Smooth muscle cell (in vitro differentiated cells): Measurements from ENCODE around the gene FAM136A. TPM values are rescaled to one million over a fixed set of nuclear protein-coding genes. Genes with fewer than 3 reads are reported as not detected.

Experiments
- DNase-seq: peaks from one replicate; lab custom pipeline; 2025; ENCODE audit not compliant: unreplicated experiment; lab: John Stamatoyannopoulos, UW
- H2AFZ ChIP-seq: fragments of 200-600 bp; sonication (generic); 2 replicates; pipeline ENCODE4 v1.6.0; 2016; ENCODE audit warnings: antibody characterized with exemption, low read depth, mild to moderate bottlenecking
- H3F3A ChIP-seq: fragments of 200-600 bp; sonication (generic); 2 replicates; pipeline ENCODE4 v1.6.0; 2017; ENCODE audit warnings: antibody characterized with exemption, low read depth
- H3K27ac ChIP-seq: fragments of 200-600 bp; sonication (generic); 2 replicates; pipeline ENCODE4 v1.5.1; 2016; ENCODE audit warnings: low read depth, mild to moderate bottlenecking
- H3K27me3 ChIP-seq: fragments of 200-600 bp; sonication (generic); 2 replicates; pipeline ENCODE4 v1.6.1; 2016; ENCODE audit warnings: low read depth, mild to moderate bottlenecking
- H3K36me3 ChIP-seq: fragments of 200-600 bp; sonication (generic); 2 replicates; pipeline ENCODE4 v1.5.1; 2016; ENCODE audit warnings: low read depth
- H3K4me1 ChIP-seq: fragments of 200-600 bp; sonication (generic); 2 replicates; pipeline ENCODE4 v1.5.1; 2016; ENCODE audit warnings: low read depth
- H3K4me2 ChIP-seq: fragments of 200-600 bp; sonication (generic); 2 replicates; pipeline ENCODE4 v1.6.0; 2016; ENCODE audit warnings: mild to moderate bottlenecking
- H3K4me3 ChIP-seq: fragments of 200-600 bp; sonication (generic); 2 replicates; pipeline ENCODE4 v1.5.1; 2016; ENCODE audit warnings: mild to moderate bottlenecking
- H3K79me2 ChIP-seq: fragments of 200-600 bp; sonication (generic); 2 replicates; pipeline ENCODE4 v1.6.0; 2016; ENCODE audit warnings: low read depth, mild to moderate bottlenecking
- H3K9ac ChIP-seq: fragments of 200-600 bp; sonication (generic); 2 replicates; pipeline ENCODE4 v1.6.0; 2016; ENCODE audit warnings: low read depth
- H3K9me3 ChIP-seq: fragments of 200-600 bp; sonication (generic); replicated peaks from 2 replicates; pipeline ENCODE4 v1.5.1; 2016; ENCODE audit warnings: low read depth
- H4K20me1 ChIP-seq: fragments of 200-600 bp; sonication (generic); 2 replicates; pipeline ENCODE4 v1.6.0; 2016; ENCODE audit warnings: low read depth
- CTCF ChIP-seq: fragments of 200-600 bp; sonication (generic); IDR thresholded peaks from 2 replicates; pipeline ENCODE4 v1.5.1; 2017; ENCODE audit warnings: borderline replicate concordance, mild to moderate bottlenecking, antibody characterized with exemption; ENCODE audit not compliant: insufficient read depth, poor library complexity, severe bottlenecking
- WGBS: methylation state at CpG from one replicate; pipeline ENCODE4 v1.1.7; 2016; ENCODE audit warnings: low lambda C conversion rate; 5-methylcytosine and 5-hydroxymethylcytosine counted together
- polyA plus RNA-seq: library from polyadenylated mRNA; unstranded; fragments of >200 nt; fragmentation: Nextera tagmentation; extraction: Ambion mirVana; gene quantifications from 2 replicates; pipeline ENCODE4 v1.2.1, GENCODE V29; 2016
- total RNA-seq: library from RNA; depleted of rRNA; stranded (reverse); fragments of >200 nt; gene quantifications from 2 replicates; pipeline ENCODE4 v1.2.3, GENCODE V29; 2014

Gene FAM136A
- total and polyA plus RNA-seq, 2 experiments from 2014 or later = 24.4 to 26.6 TPM

- H3K4me3 ChIP-seq = no peak overlapping the region
- no peaks in the 10 kb centered on the region for H3K79me2 ChIP-seq
- H3K27me3 ChIP-seq = no peaks in the 10 kb centered on the region
- TF ChIP-seq CTCF = no peak
- no peaks in the 10 kb centered on the region for H4K20me1 ChIP-seq
- H3K9me3 ChIP-seq = no peaks in the 10 kb centered on the region
- no peak overlapping the region for H3K4me2 ChIP-seq
- H3K27ac ChIP-seq = no peak overlapping the region
- no peaks in the 10 kb centered on the region for H3K4me1 ChIP-seq
- no peak overlapping the region for H3K9ac ChIP-seq
- 94% methylated on average over 7 of the region's 7 CpGs for WGBS
- DNase-seq = no peak
- H2AFZ ChIP-seq = no peak overlapping the region
- H3F3A ChIP-seq = no peaks in the 10 kb centered on the region
- no peaks in the 10 kb centered on the region for H3K36me3 ChIP-seq
These were observed 24.0 kb upstream of the FAM136A start for GRCh38 chr2:70325875-70326274.

DNA sequence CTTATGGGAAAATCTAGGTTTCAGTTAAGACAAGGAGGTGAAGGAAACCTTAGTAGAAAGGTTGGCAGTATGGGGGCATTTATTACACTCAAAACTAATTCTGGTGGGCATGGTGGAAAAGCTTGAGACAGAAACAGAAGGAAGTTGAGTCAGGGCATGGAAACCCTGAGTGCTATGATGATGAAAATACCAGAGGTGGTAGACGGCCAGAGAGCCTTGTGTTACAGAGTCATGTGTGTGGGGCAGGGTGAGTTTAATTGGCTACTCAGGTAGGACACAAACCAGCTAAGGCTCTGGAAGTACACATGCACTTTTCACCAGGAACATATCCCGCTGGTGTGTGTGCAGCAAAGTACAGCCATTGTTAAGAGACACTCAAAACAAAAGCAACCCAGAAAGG lies 20.7 kb upstream of the FAM136A start:
- Histone ChIP-seq H3K27ac (no peak overlapping the region), H3K9ac (no peak overlapping the region), H3K4me3 (no peak overlapping the region), H3K79me2 (no peaks in the 10 kb centered on the region), H3K4me1 (no peaks in the 10 kb centered on the region), H3K9me3 (no peaks in the 10 kb centered on the region), H3K27me3 (no peaks in the 10 kb centered on the region), H3K36me3 (no peaks in the 10 kb centered on the region), H3F3A (no peaks in the 10 kb centered on the region), H4K20me1 (no peaks in the 10 kb centered on the region), H2AFZ (no peak overlapping the region), H3K4me2 (no peak overlapping the region)
- 81% methylated on average over 2 of the region's 2 CpGs for WGBS
- no peak for TF ChIP-seq CTCF
- DNase-seq = no peak

GRCh38 chr2:70321370-70321769 lies 19.5 kb upstream of the FAM136A start:
- Histone ChIP-seq H3F3A (no peaks in the 10 kb centered on the region), H3K27ac (no peak overlapping the region), H3K36me3 (no peaks in the 10 kb centered on the region), H4K20me1 (no peaks in the 10 kb centered on the region), H3K9ac (no peak overlapping the region), H3K79me2 (no peaks in the 10 kb centered on the region), H3K27me3 (no peaks in the 10 kb centered on the region), H3K4me1 (no peaks in the 10 kb centered on the region), H2AFZ (no peak overlapping the region), H3K4me3 (no peak overlapping the region), H3K4me2 (no peak overlapping the region), H3K9me3 (no peaks in the 10 kb centered on the region)
- DNase-seq = no peak
- WGBS = 85% methylated on average over 6 of the region's 6 CpGs
- no peak for TF ChIP-seq CTCF

- H3K27me3 ChIP-seq = no peaks in the 10 kb centered on the region
- no peak overlapping the region for H2AFZ ChIP-seq
- H4K20me1 ChIP-seq = no peaks in the 10 kb centered on the region
- H3K79me2 ChIP-seq = no peaks in the 10 kb centered on the region
- H3K9ac ChIP-seq = no peak overlapping the region
- no peak overlapping the region for H3K4me2 ChIP-seq
- H3F3A ChIP-seq = no peaks in the 10 kb centered on the region
- no peak overlapping the region for H3K4me3 ChIP-seq
- H3K9me3 ChIP-seq = no peaks in the 10 kb centered on the region
- no peaks in the 10 kb centered on the region for H3K36me3 ChIP-seq
- no peak for DNase-seq
- no peaks in the 10 kb centered on the region for H3K4me1 ChIP-seq
- WGBS = 36% methylated on average over 1 of the region's 1 CpG
- no peak overlapping the region for H3K27ac ChIP-seq
- TF ChIP-seq CTCF = no peak
These were observed 12.8 kb upstream of the FAM136A start for GRCh38 chr2:70314640-70315039.
